Measurements from ENCODE around the gene KRTAP9-2.

GRCh38 chr17:41258406-41258805 lies 32.0 kb downstream of the KRTAP9-2 start:
- no peak for TF ChIP-seq PRDM4 (tag by site-specific recombination; IDR thresholded peaks at IDR 0.05)
- TF ChIP-seq ZNF362 (tag by site-specific recombination; IDR thresholded peaks at IDR 0.05), result no peak
- no peak for TF ChIP-seq ZNF266 (tag by site-specific recombination; IDR thresholded peaks at IDR 0.05; ENCODE audit: low read depth)
- TF ChIP-seq CTCF (tag by site-specific recombination; IDR thresholded peaks at IDR 0.05), result no peak
- TF ChIP-seq ZBTB1 (tag by site-specific recombination; IDR thresholded peaks at IDR 0.05), result no peak
- TF ChIP-seq ZNF768 (tag by site-specific recombination; IDR thresholded peaks at IDR 0.05), result no peak
- no peak for TF ChIP-seq ZNF843 (tag by site-specific recombination; IDR thresholded peaks at IDR 0.05)
- no peak for TF ChIP-seq YY2 (tag by site-specific recombination; IDR thresholded peaks at IDR 0.05)
- no peak for TF ChIP-seq REST (tag by site-specific recombination; IDR thresholded peaks at IDR 0.05)
- no peak for TF ChIP-seq KLF16 (tag by site-specific recombination; IDR thresholded peaks at IDR 0.05)
- no peak for TF ChIP-seq ZNF776 (tag by site-specific recombination; IDR thresholded peaks at IDR 0.05; ENCODE audit: borderline replicate concordance)
- TF ChIP-seq ZNF394 (tag by site-specific recombination; IDR thresholded peaks at IDR 0.05; ENCODE audit: borderline replicate concordance), result no peak
- no peak for TF ChIP-seq OVOL3 (tag by site-specific recombination; IDR thresholded peaks at IDR 0.05)
